ENCODE measurements around the gene RNASEH2B. TPM values are rescaled to one million over a fixed set of nuclear protein-coding genes. Genes with fewer than 3 reads are reported as not detected.

Gene RNASEH2B
- total and polyA plus RNA-seq, 9 of the 15 experiments (the other 6 are each of a cell fraction or from before 2014, with no cell fraction given) = 26.3 to 109 (median 62.5) TPM

- TF ChIP-seq E2F1 (CRISPR knock-in tag; IDR thresholded peaks at IDR 0.05) (no peak), ZNF79 (CRISPR knock-in tag; IDR thresholded peaks at IDR 0.05; ENCODE audit: low read depth) (no peak), ZNF589 (CRISPR knock-in tag; IDR thresholded peaks at IDR 0.05; ENCODE audit: low read depth) (no peak)
Measured at GRCh38 chr13:50998326-50998725, 88.7 kb downstream of the RNASEH2B start (continued).

GRCh38 chr13:50999641-51000040 lies 90.0 kb downstream of the RNASEH2B start:
- DNase-seq (ENCODE audit: extremely low read depth in 1 of 4, low spot score in 3 of 4) = no peak
- Histone ChIP-seq H3K4me3 (no peak overlapping the region), H3K27ac (ENCODE audit: extremely low read depth, low read depth, low read length) (no peak overlapping the region), H3K9ac (ENCODE audit: insufficient read depth in 1 of 2, low read depth in 2 of 2, low read length in 2 of 2) (no peak overlapping the region), H3K79me2 (ENCODE audit: control insufficient read depth, insufficient read depth, low read length) (no peaks in the 10 kb centered on the region), H4K20me1 (replicated peaks; ENCODE audit: control insufficient read depth, insufficient read depth, low read length) (no peaks in the 10 kb centered on the region), H3K9me1 (ENCODE audit: control insufficient read depth, insufficient read depth, low read length) (no peaks in the 10 kb centered on the region), H3K36me3 (ENCODE audit: control insufficient read depth, insufficient read depth, low read length) (no peaks in the 10 kb centered on the region), H3K4me2 (ENCODE audit: insufficient read depth, low read length) (no peak overlapping the region), H3K27me3 (ENCODE audit: control insufficient read depth in 2 of 2, insufficient read depth in 2 of 2, low read length in 2 of 2) (peaks cover 14 to 36% of the 10 kb centered on the region in 2 experiments; a peak in 4 of 5 replicates), H3K4me1 (replicated peaks in 1 of 2; ENCODE audit: control insufficient read depth in 2 of 2, insufficient read depth in 2 of 2, low read length in 2 of 2) (no peaks in the 10 kb centered on the region), H2AFZ (ENCODE audit: low read depth, low read length) (no peak overlapping the region), H3K9me3 (replicated peaks; ENCODE audit: control insufficient read depth, insufficient read depth, low read depth, low read length) (no peaks in the 10 kb centered on the region)
- intact Hi-C loops (cut with micrococcal nuclease) = no loop called here
- FAIRE-seq = no peak
- ChIA-PET CTCF (ENCODE audit: low intra/inter-chr PET ratio) (no interaction called here), POLR2A (interaction anchor here (0.6 to 0.7 kb wide), 2 partner anchors 42 to 51 kb away, joined by 3 to 4 read pairs; no protein-coding TSS in a partner anchor)
- in situ Hi-C loops (cut with MboI) = no loop called here
- no TSS peak for BruUV-seq (replicated peaks)
- WGBS (ENCODE audit: insufficient coverage, low coverage, missing lambda C conversion rate) = 0% methylated on average over 6 of the region's 7 CpGs
- ATAC-seq = no peak
- TF ChIP-seq ZNF280B (CRISPR knock-in tag; IDR thresholded peaks at IDR 0.05) = no peak
- no peak for TF ChIP-seq MEF2A (IDR thresholded peaks at IDR 0.05; ENCODE audit: control insufficient read depth, low read depth, low read length)
- TF ChIP-seq NFE2L1 (tag; IDR thresholded peaks at IDR 0.05; ENCODE audit: borderline replicate concordance, low read depth) = no peak
- TF ChIP-seq ZNF778 (CRISPR knock-in tag; IDR thresholded peaks at IDR 0.05) = no peak
- no peak for TF ChIP-seq POLR2A (conservative IDR thresholded peaks at IDR 0.05)
- no peak for TF ChIP-seq BRCA1 (IDR thresholded peaks at IDR 0.05)
- TF ChIP-seq BRCA1 (CRISPR knock-in tag; IDR thresholded peaks at IDR 0.05) = no peak
- TF ChIP-seq PTRF (tag; IDR thresholded peaks at IDR 0.05) = no peak
- no peak for TF ChIP-seq POLR2H (tag; IDR thresholded peaks at IDR 0.05; ENCODE audit: low read depth)
- no peak for TF ChIP-seq HNRNPK (IDR thresholded peaks at IDR 0.05; ENCODE audit: low read depth, low read length, poor library complexity, severe bottlenecking)
- TF ChIP-seq NFATC3 (IDR thresholded peaks at IDR 0.05) = no peak
- no peak for TF ChIP-seq RBBP5 (IDR thresholded peaks at IDR 0.05; ENCODE audit: borderline replicate concordance, insufficient read depth, low read length, poor library complexity, severe bottlenecking)
- TF ChIP-seq DEAF1 (CRISPR knock-in tag; IDR thresholded peaks at IDR 0.05) = no peak
- TF ChIP-seq ARID3B (CRISPR knock-in tag; IDR thresholded peaks at IDR 0.05; ENCODE audit: borderline replicate concordance) = no peak

All from K562 (cell line).